ENCODE data around the gene UXT.

DNA sequence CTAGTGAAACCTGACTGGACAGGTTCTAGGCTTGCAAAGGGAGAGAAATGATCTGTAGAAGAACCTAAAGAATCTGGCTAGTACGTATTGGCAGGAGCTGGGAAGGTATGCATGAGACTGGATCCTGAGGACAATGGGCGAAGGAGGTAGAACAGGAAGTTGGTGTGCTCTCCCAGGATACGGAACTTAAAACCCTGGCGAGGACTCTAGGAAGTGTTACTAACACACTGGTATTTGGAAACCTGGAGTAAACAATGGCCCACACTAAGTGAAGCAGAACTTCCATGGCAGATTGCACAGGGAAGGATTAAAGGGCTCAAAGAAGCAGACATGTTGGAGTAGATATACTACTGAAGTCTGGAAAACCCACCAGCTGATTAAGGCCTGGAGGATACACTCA, 48.5 kb downstream of the UXT start:
- TF ChIP-seq ELK1 (IDR thresholded peaks at IDR 0.05; ENCODE audit: borderline replicate concordance, low read depth, low read length), result no peak
- TF ChIP-seq CTCF (conservative IDR thresholded peaks at IDR 0.05; ENCODE audit: low read depth, low read length), result no peak
- no peak for TF ChIP-seq POLR2A (IDR thresholded peaks at IDR 0.05; ENCODE audit: low read depth, low read length)
- no peak for TF ChIP-seq CEBPB (IDR thresholded peaks at IDR 0.05; ENCODE audit: low read depth, low read length)
- TF ChIP-seq RAD21 (IDR thresholded peaks at IDR 0.05; ENCODE audit: low read length), result no peak
- no peak for TF ChIP-seq MXI1 (IDR thresholded peaks at IDR 0.05; ENCODE audit: borderline replicate concordance, low read depth, low read length)
- TF ChIP-seq BHLHE40 (IDR thresholded peaks at IDR 0.05; ENCODE audit: low read depth, low read length), result no peak

Data from IMR-90 (cell line).